Left lung (tissue), 10 donors: ENCODE measurements around the gene RPL4. TPM values are rescaled to one million over a fixed set of nuclear protein-coding genes. Genes with fewer than 3 reads are reported as not detected.
A peak's percentile ranks its signal among the peaks of the same experiment; 100 is the strongest.

Source experiments
- ATAC-seq: fragments of 200-7000 bp; cut with Tn5 transposase; one replicate; pipeline ENCODE4 v1.9.1; 2020; ENCODE audit warnings: moderate library complexity
- DNase-seq, 4 donors: peaks; one replicate each; pipeline ENCODE4 v3.0.0-alpha.2; 2013 to 2020
- H3K27ac ChIP-seq, 2 donors: fragments of 200-600 bp; sonication (generic) in 1 of 2; one replicate each; pipeline versions ENCODE4 v1.5.0 to v1.8.0; 2020 to 2021
- H3K27me3 ChIP-seq, 2 donors: fragments of 200-600 bp; sonication (generic) in 1 of 2; one replicate each; pipeline versions ENCODE4 v1.5.0 to v1.8.0; 2020 to 2021
- H3K36me3 ChIP-seq, 2 donors: fragments of 200-600 bp; sonication (generic) in 1 of 2; one replicate each; pipeline versions ENCODE4 v1.5.0 to v1.8.0; 2020 to 2021
- H3K4me1 ChIP-seq, 2 donors: fragments of 200-600 bp; one replicate each; pipeline ENCODE4 v1.8.0; 2021
- H3K4me3 ChIP-seq, 2 donors: fragments of 200-600 bp; sonication (generic) in 1 of 2; one replicate each; pipeline versions ENCODE4 v1.5.0 to v1.8.0; 2020 to 2021; ENCODE audit warnings: mild to moderate bottlenecking in 1 of 2
- H3K9me3 ChIP-seq, 2 donors: fragments of 200-600 bp; sonication (generic) in 1 of 2; one replicate each; pipeline versions ENCODE4 v1.5.0 to v1.8.0; 2020 to 2021
- CTCF ChIP-seq, 2 donors: fragments of 200-600 bp; sonication (generic) in 1 of 2; IDR thresholded peaks; one replicate each; pipeline versions ENCODE4 v1.5.0 to v1.8.0; 2021; ENCODE audit warnings: antibody characterized with exemption in 2 of 2
- intact Hi-C, 2 donors: fragments of 100-400 bp; cut with DNase I; formaldehyde crosslinking; loops; one replicate each; pipeline versions ENCODE4 v1.11.2 to v1.14.2; 2022
- polyA plus RNA-seq, 6 donors: library from polyadenylated mRNA; unstranded; fragments of 120-200 nt; gene quantifications; one replicate each; pipeline ENCODE4 v1.2.1, GENCODE V29; 2013; ENCODE audit not compliant: insufficient read length in 6 of 6
- total RNA-seq, 2 donors: library from RNA; stranded (reverse); fragmentation: NEBNext Ultra II Directional; extraction: Animal tissue kit (Norgen Biotek cat#: 25700); gene quantifications; one replicate each; pipeline ENCODE4 v1.2.1, GENCODE V29; 2021
- donor health status: DM: no; HTN: yes; CAD: no.
- donor health status: DM: no; HTN: no; CAD: no.

RPL4 gene
- total and polyA plus RNA-seq, 8 donors: 1,719 to 4,606 (median 4,150) TPM

GRCh38 chr15:66459818-66460615, 44.6 kb downstream of the RPL4 start:
- H3K27ac ChIP-seq: no peak overlapping the region
- ATAC-seq (peak; percentile 22), DNase-seq (no peak)
- no peak for TF ChIP-seq CTCF (IDR thresholded peaks at IDR 0.05)
- H3K4me3 ChIP-seq: no peak overlapping the region
- H3K36me3 ChIP-seq: peaks cover 0 to 15% of the 10 kb centered on the region in 2 donors
- no peaks in the 10 kb centered on the region for H3K9me3 ChIP-seq
- intact Hi-C loops: no loop called here
- no peaks in the 10 kb centered on the region for H3K4me1 ChIP-seq
- H3K27me3 ChIP-seq: no peaks in the 10 kb centered on the region

DNA sequence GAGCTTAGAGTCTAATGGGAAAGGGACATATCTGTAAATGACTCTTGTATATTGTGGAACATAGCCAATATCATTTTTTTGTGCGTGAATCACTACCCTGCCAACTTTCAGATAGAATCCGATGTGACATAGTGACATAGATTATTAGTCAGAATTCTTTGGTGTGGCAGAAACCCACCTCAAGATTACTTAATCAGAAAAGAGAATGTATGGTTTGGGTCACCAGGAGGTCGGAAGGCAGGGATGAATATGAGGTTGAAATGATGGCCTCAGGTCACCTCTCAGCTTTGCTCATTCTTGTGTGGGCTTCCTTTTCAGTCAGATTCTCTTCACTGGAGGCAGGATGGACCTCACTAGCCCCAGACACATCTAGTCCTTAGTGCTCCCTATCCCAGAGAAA, 48.4 kb downstream of the RPL4 start:
- Histone ChIP-seq H3K27me3 (no peaks in the 10 kb centered on the region), H3K9me3 (no peaks in the 10 kb centered on the region), H3K4me1 (peaks cover 0 to 11% of the 10 kb centered on the region in 2 donors), H3K27ac (no peak overlapping the region), H3K36me3 (no peaks in the 10 kb centered on the region), H3K4me3 (no peak overlapping the region)
- no peak for TF ChIP-seq CTCF (IDR thresholded peaks at IDR 0.05)
- no peak for ATAC-seq
- intact Hi-C loops: no loop called here
- no peak for DNase-seq

DNA sequence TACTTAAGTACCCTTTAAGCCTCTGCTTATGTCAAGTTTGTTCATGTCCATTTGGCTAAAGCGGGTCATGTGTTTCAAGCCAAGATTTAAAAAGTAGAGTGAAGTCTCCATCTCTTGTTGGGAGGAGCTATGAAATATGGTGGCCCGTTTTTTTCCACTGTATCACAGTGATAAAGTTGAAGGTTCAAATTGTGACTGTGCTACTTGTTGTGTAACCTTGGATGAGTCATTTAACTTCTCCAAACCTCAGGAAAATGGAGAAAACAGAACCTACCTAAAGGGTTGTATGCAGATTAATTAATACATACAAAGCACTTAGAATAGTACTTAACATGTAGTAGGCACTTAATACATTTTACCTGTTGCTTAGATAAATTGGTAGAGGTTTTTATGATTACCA, 50.5 kb downstream of the RPL4 start:
- peak; percentile 60 for ATAC-seq

DNA sequence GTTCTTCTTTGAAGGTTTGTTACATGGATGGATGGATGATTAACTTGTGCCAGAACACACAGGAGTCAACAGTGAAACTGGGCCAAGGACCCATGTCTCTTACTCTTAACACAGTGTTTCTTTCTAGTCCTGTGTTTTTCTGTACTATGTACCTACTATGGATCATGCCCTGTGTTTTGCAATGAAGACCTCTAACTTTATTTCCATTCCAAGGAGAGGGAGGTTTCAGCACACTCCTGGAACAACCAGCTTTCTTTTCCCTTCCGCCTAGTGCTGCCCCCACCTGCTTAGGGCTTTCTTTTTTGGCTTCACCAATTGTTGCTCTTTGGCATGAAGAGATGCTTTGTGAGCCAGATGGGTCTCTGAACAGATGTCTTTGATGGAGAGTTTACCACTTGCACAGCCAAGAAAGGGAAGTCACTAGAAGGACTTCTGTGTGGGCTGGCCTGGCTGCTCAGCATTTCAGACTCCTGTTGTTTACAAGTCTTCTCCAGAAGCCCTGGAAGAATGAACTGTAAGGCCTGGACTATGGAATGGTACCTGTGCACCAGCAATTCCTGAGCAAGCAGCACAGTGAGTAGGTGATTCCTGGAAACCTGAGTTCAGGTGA, 51.6 kb downstream of the RPL4 start:
- peaks cover 0 to 11% of the 10 kb centered on the region in 2 donors for H3K4me1 ChIP-seq
- peak; percentile 40 for ATAC-seq
- peak overlapping the region in 1 of 2 donors; percentile 2 for H3K27ac ChIP-seq
- no peaks in the 10 kb centered on the region for H3K9me3 ChIP-seq
- DNase-seq: peak in 1 of 4 donors; percentile 5
- no peaks in the 10 kb centered on the region for H3K27me3 ChIP-seq
- intact Hi-C loops: no loop called here
- H3K4me3 ChIP-seq: no peak overlapping the region
- no peak for TF ChIP-seq CTCF (IDR thresholded peaks at IDR 0.05)
- H3K36me3 ChIP-seq: peaks cover 0 to 13% of the 10 kb centered on the region in 2 donors

More for the DNA sequence above, 50.5 kb downstream of the RPL4 start:
- Histone ChIP-seq H3K4me3 (no peak overlapping the region), H3K27ac (peak overlapping the region in 1 of 2 donors; percentile 2), H3K9me3 (no peaks in the 10 kb centered on the region), H3K4me1 (peaks cover 0 to 11% of the 10 kb centered on the region in 2 donors), H3K36me3 (peaks cover 0 to 6% of the 10 kb centered on the region in 2 donors), H3K27me3 (no peaks in the 10 kb centered on the region)
- no peak for TF ChIP-seq CTCF (IDR thresholded peaks at IDR 0.05)
- intact Hi-C loops: no loop called here
- DNase-seq: no peak

DNA sequence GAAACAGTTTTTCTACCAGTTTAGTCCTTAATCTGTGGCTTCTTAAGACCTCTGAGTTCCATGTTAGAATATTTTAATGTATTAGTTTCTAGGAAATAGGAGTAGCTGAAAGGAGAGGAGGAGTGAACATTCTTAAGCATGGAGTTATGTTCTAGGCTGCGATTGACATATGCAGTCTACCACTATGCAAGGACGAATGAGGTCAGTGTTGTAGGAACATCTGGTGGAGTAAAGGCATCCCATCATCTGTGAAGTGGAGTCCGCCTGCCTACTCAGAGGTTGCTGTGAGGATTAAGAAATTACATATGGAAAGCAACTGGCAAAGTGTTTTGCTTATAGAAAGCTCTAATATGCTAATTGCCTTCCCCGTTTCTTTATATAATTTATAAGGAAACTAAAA, 52.2 kb downstream of the RPL4 start:
- H3K4me1 ChIP-seq: peaks cover 0 to 11% of the 10 kb centered on the region in 2 donors
- H3K9me3 ChIP-seq: no peaks in the 10 kb centered on the region
- TF ChIP-seq CTCF (IDR thresholded peaks at IDR 0.05): no peak
- no peak overlapping the region for H3K4me3 ChIP-seq
- intact Hi-C loops: no loop called here
- DNase-seq: no peak
- H3K27me3 ChIP-seq: no peaks in the 10 kb centered on the region
- H3K27ac ChIP-seq: no peak overlapping the region
- ATAC-seq: no peak
- H3K36me3 ChIP-seq: peaks cover 0 to 19% of the 10 kb centered on the region in 2 donors
